Adipocyte (in vitro differentiated cells): ENCODE results near the gene TMIGD2.
"Not testable (repeated sequence)": the region's sequence is repeated elsewhere in the genome, so short reads cannot be mapped to it uniquely, and the experiment has no call there.

Experiments used
- DNase-seq: peaks from one replicate; pipeline ENCODE4 v3.0.0-alpha.2; 2015; ENCODE audit warnings: low read depth
- H3K27me3 ChIP-seq: replicated peaks from 2 replicates; pipeline ENCODE4 v1.7.0; 2013; ENCODE audit warnings: mild to moderate bottlenecking, low read length, moderate library complexity; ENCODE audit not compliant: control insufficient read depth, insufficient read depth
- H3K36me3 ChIP-seq: 2 replicates; pipeline ENCODE4 v1.7.0; 2013; ENCODE audit warnings: low read length, mild to moderate bottlenecking, moderate library complexity; ENCODE audit not compliant: control insufficient read depth, insufficient read depth, severe bottlenecking
- H3K4me1 ChIP-seq: 2 replicates; pipeline ENCODE4 v1.7.0; 2013; ENCODE audit warnings: mild to moderate bottlenecking, low read length, moderate library complexity; ENCODE audit not compliant: control insufficient read depth, insufficient read depth
- H3K4me3 ChIP-seq: 2 replicates; pipeline ENCODE4 v1.7.0; 2013; ENCODE audit warnings: mild to moderate bottlenecking, low read length, moderate library complexity
- H3K9ac ChIP-seq: 2 replicates; pipeline ENCODE4 v1.7.0; 2013; ENCODE audit warnings: mild to moderate bottlenecking, low read length, moderate library complexity
- H3K9me3 ChIP-seq: 2 replicates; pipeline ENCODE4 v1.7.0; 2013; ENCODE audit warnings: mild to moderate bottlenecking, low read length, moderate library complexity; ENCODE audit not compliant: control insufficient read depth

TMIGD2 gene

GRCh38 chr19:4256563-4256962 is 45.6 kb downstream of the TMIGD2 start:
- no peaks in the 10 kb centered on the region for H3K27me3 ChIP-seq
- peaks cover 59% of the 10 kb centered on the region for H3K36me3 ChIP-seq
- H3K4me1 ChIP-seq, result no peaks in the 10 kb centered on the region
- peaks cover 4% of the 10 kb centered on the region for H3K9me3 ChIP-seq
- no peak overlapping the region for H3K4me3 ChIP-seq
- DNase-seq, result no peak
- no peak overlapping the region for H3K9ac ChIP-seq

GRCh38 chr19:4246767-4247593 is 55.2 kb downstream of the TMIGD2 start, which contains the start of gene YJU2:
YJU2 (plus strand) TSS chr19:4247080; CDS start chr19:4247147, 67 bp downstream.
- peaks cover 7% of the 10 kb centered on the region for H3K4me1 ChIP-seq
- H3K36me3 ChIP-seq, result peaks cover 29% of the 10 kb centered on the region
- H3K9me3 ChIP-seq, result peaks cover 3% of the 10 kb centered on the region
- DNase-seq, result peak; percentile 100
- H3K27me3 ChIP-seq, result no peaks in the 10 kb centered on the region
- peak within 1 kb of the TSS; percentile 91 for H3K4me3 ChIP-seq
- peak within 1 kb of the TSS; percentile 92 for H3K9ac ChIP-seq

GRCh38 chr19:4245938-4246337 is 56.3 kb downstream of the TMIGD2 start:
- H3K36me3 ChIP-seq, result peaks cover 20% of the 10 kb centered on the region
- H3K27me3 ChIP-seq, H3K9me3 ChIP-seq, DNase-seq, H3K9ac ChIP-seq, H3K4me1 ChIP-seq: not testable (repeated sequence)
- peak overlapping the region; percentile 91 for H3K4me3 ChIP-seq
